ENCODE measurements around the gene ARHGEF7. TPM values are rescaled to one million over a fixed set of nuclear protein-coding genes. Genes with fewer than 3 reads are reported as not detected.

Gene ARHGEF7
- total RNA-seq, 2 donors from 2014 or later: 57.9 to 97.3 TPM

- no peaks in the 10 kb centered on the region for H3K36me3 ChIP-seq
- TF ChIP-seq CTCF (IDR thresholded peaks at IDR 0.05): no peak
- TF ChIP-seq POLR2A (IDR thresholded peaks at IDR 0.05): no peak
- TF ChIP-seq POLR2AphosphoS5 (IDR thresholded peaks at IDR 0.05): no peak
- intact Hi-C loops (cut with DNase I): no loop called here
- no peaks in the 10 kb centered on the region for H3K4me1 ChIP-seq (replicated peaks)
- H3K27ac ChIP-seq: no peak overlapping the region
- DNase-seq (ENCODE audit: low spot score): no peak
- H3K27me3 ChIP-seq (replicated peaks; ENCODE audit: insufficient read depth): no peaks in the 10 kb centered on the region
- 60% methylated on average over 2 of the region's 2 CpGs for WGBS
- no peak overlapping the region for H3K4me3 ChIP-seq
- no peaks in the 10 kb centered on the region for H3K9me3 ChIP-seq
Measured at GRCh38 chr13:111227405-111227804, 112.3 kb downstream of the ARHGEF7 start.

- Histone ChIP-seq H3K27ac (no peak overlapping the region), H3K36me3 (no peaks in the 10 kb centered on the region), H3K27me3 (replicated peaks; ENCODE audit: insufficient read depth) (no peaks in the 10 kb centered on the region), H3K9me3 (no peaks in the 10 kb centered on the region), H3K4me1 (replicated peaks) (no peaks in the 10 kb centered on the region), H3K4me3 (no peak overlapping the region)
- 92% methylated on average over 27 of the region's 27 CpGs for WGBS
- TF ChIP-seq POLR2AphosphoS5 (IDR thresholded peaks at IDR 0.05): no peak
- TF ChIP-seq POLR2A (IDR thresholded peaks at IDR 0.05): no peak
- TF ChIP-seq CTCF (IDR thresholded peaks at IDR 0.05): no peak
- intact Hi-C loops (cut with DNase I): no loop called here
- DNase-seq (ENCODE audit: low spot score): no peak
Measured at GRCh38 chr13:111228262-111229144, 113.4 kb downstream of the ARHGEF7 start.

- Histone ChIP-seq H3K4me1 (replicated peaks) (no peaks in the 10 kb centered on the region), H3K4me3 (no peak overlapping the region), H3K36me3 (no peaks in the 10 kb centered on the region), H3K9me3 (no peaks in the 10 kb centered on the region), H3K27me3 (replicated peaks; ENCODE audit: insufficient read depth) (no peaks in the 10 kb centered on the region), H3K27ac (no peak overlapping the region)
- 76% methylated on average over 10 of the region's 10 CpGs for WGBS
- intact Hi-C loops (cut with DNase I): loop anchor here (5.0 kb wide), 1 partner anchor 47 kb away; no protein-coding TSS in a partner anchor
- TF ChIP-seq CTCF (IDR thresholded peaks at IDR 0.05): no peak
- TF ChIP-seq POLR2AphosphoS5 (IDR thresholded peaks at IDR 0.05): no peak
- TF ChIP-seq POLR2A (IDR thresholded peaks at IDR 0.05): no peak
- DNase-seq (ENCODE audit: low spot score): no peak
Measured at GRCh38 chr13:111230385-111230930, 115.3 kb downstream of the ARHGEF7 start.

- Histone ChIP-seq H3K9me3 (no peaks in the 10 kb centered on the region), H3K4me1 (replicated peaks) (no peaks in the 10 kb centered on the region), H3K27ac (no peak overlapping the region), H3K4me3 (no peak overlapping the region), H3K36me3 (no peaks in the 10 kb centered on the region), H3K27me3 (replicated peaks; ENCODE audit: insufficient read depth) (no peaks in the 10 kb centered on the region)
- no peak for DNase-seq (ENCODE audit: low spot score)
- no peak for TF ChIP-seq POLR2A (IDR thresholded peaks at IDR 0.05)
- no peak for TF ChIP-seq CTCF (IDR thresholded peaks at IDR 0.05)
- no peak for TF ChIP-seq POLR2AphosphoS5 (IDR thresholded peaks at IDR 0.05)
- 96% methylated on average over 7 of the region's 7 CpGs for WGBS
- intact Hi-C loops (cut with DNase I): loop anchor here (5.0 kb wide), 1 partner anchor 45 kb away; no protein-coding TSS in a partner anchor
Measured at GRCh38 chr13:111232191-111232590, 117.1 kb downstream of the ARHGEF7 start.
